ENCODE measurements around the gene SMTNL1.

The SMTNL1 gene

DNA sequence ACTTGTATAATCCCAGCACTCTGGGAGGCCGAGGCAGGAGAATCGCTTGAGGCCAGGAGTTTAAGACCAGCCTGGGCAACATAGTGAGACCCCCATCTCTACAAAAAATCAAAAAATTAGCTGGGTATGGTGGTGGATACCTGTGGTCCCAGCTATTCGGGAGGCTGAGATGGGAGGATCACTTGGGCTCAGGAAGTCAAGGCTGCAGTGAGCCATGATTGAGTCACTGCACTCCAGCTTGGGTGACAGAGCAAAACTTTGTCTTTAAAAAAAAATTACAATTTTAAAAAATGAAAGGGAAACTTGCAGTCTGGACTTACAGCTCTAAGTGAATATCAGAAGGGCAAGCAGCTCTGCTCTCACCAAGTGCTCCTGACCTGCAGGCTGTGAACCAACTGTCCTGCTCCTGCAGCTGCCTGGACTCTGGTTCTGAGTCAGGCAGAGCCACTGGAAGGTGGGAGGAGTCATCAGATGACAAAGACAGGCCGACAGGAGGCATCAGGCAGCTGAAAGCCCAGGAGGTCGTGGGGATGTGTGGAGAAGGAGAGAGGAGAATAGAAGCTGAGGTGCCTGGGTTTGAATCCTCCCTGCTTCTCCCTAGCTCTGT lies 9.6 kb downstream of the SMTNL1 start:
- peak; percentile 39 for DNase-seq

DNA sequence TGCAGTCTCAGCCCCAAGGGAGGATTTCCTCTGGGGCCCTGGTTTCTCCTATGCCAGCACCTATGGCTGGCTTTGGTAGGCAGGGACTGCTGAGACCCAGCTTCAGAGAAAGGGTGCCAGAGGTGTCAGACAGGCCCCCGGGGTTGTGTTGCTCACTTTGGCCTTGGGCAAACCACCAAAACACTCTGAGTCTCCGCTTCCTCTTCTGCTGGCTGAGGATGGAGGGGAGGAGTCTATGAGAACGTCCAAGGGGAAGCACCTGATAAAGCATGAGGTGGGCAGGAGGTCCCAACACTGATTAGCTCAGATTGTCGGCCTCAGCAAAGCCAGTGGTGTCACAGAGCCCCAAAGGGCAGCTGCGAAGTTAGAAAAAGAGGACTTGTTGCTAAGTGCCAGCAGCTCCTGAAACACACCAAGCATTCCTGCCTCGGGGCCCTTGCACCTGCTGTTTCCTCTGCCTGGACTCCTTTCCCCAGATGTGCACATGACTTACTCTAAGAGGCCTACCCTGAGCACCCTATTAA lies 10.5 kb downstream of the SMTNL1 start:
- no peak for DNase-seq

- DNase-seq = no peak
These were observed 12.6 kb downstream of the SMTNL1 start for GRCh38 chr11:57549983-57550382.

DNA sequence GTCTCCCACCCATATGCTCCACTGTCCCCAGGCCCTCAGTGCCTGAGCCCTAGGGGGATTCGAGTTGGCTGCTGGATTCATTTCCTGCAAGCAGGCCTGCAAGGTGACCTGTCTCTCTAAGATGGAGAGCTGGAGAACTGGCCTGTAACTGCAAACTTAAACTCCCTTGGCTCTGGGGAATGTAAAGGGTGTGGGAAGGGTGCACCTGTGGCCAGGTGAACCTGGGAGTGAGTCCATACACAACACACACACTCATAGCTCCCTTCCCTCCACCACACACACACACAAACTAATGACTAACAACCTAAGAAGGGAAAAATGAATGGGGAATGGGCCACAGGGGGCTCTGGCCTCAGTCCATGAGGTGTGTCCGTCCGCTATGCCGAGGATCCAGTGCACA lies 14.5 kb downstream of the SMTNL1 start:
- no peak for DNase-seq

DNA sequence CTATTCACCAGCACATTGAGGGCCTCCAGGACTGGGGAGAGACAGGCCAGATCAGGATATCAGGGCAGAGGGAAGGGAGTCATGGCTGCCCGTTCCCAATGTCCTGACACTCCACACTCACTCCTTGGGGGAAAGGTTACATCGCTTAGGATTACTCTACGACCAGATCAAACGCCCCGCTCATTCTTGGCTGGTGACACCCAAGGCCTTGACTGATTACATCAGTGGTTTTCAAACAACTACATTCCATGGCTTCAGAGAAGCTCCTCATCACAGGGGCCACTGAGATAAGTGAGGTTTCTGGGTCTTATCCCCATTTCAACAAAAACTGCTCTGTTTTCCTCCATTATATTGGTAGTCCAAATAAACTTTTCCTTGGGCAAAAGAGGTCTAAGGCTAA lies 15.1 kb downstream of the SMTNL1 start:
- no peak for DNase-seq

DNA sequence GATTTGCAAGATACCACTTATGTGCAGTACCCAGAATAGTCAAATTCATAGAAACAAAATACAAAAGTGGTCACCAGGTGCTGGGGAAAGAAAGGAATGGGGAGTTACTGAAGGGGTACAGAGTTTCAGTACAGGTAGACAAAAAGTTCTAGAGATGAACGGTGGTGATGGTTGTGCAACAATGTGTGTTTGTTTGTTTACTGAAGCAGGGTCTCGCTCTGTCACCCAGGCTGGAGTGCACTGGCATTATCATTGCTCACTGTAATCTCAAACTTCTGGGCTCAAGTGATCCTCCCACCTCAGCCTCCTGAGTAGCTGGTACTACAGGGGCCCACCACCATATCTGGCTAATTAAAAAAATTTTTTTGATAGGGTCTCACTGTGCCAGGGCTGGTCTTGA lies 18.0 kb downstream of the SMTNL1 start:
- no peak for DNase-seq

GRCh38 chr11:57556041-57556440 lies 18.6 kb downstream of the SMTNL1 start:
- DNase-seq = no peak

GRCh38 chr11:57560146-57560545 lies 22.8 kb downstream of the SMTNL1 start:
- DNase-seq = no peak

DNA sequence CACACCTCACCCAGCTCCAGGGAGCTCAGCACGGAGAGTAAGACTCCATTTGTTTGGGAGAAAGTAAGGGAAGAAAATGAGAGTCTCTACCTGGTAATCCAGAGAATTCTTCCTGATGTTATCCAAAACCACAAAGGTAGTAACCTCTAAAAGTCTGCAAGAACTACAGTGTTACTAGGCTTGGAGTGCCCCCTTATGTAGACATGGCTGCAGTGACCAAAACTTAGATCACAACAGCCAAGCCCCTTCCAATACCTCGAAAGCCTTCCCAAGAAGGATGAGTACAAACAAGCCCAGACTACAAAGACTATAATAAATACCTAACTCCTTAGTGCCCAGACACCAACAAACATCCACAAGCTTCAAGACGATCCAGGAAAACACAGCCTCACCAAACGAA lies 25.2 kb downstream of the SMTNL1 start:
- DNase-seq = no peak

GRCh38 chr11:57566005-57566904 lies 28.9 kb downstream of the SMTNL1 start:
- no peak for DNase-seq

GRCh38 chr11:57566905-57567514 lies 29.6 kb downstream of the SMTNL1 start:
- DNase-seq = no peak

GRCh38 chr11:57567515-57568329 lies 30.3 kb downstream of the SMTNL1 start, which contains the start of gene UBE2L6:
UBE2L6 (minus strand) TSS chr11:57567672; CDS start chr11:57567611, 61 bp downstream.
- peak; percentile 64 for DNase-seq

- no peak for DNase-seq
These were observed 31.0 kb downstream of the SMTNL1 start for GRCh38 chr11:57568330-57568766.

- DNase-seq = no peak
These were observed 34.2 kb downstream of the SMTNL1 start for GRCh38 chr11:57571606-57572005.

- DNase-seq = no peak
These were observed 36.7 kb downstream of the SMTNL1 start for GRCh38 chr11:57574061-57574460.

DNA sequence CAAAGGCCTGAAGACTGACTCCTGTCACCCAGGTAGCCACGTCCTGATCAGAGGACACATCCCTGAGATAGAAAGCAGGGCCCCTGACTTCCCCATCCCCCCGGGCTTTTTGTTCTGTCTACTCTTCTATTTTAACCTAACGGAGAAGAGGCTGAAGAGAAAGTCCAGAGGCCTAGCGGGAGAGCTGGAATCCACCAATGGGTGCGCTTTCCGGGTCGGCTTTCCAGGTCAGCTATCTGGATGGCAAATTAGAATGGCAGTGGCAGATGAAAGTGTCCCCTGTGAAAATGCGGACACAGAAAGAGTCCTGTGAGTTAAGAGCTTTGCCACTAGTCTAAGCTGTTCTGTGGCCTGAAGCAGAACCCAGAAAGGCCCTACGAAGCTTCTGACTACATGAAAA lies 46.9 kb downstream of the SMTNL1 start:
- no peak for DNase-seq

- DNase-seq = no peak
These were observed 47.9 kb downstream of the SMTNL1 start for GRCh38 chr11:57585301-57585700.

- no peak for DNase-seq
These were observed 49.4 kb downstream of the SMTNL1 start for GRCh38 chr11:57586711-57587245.

GRCh38 chr11:57588046-57588710 lies 50.8 kb downstream of the SMTNL1 start:
- DNase-seq = no peak

GRCh38 chr11:57596266-57596885 lies 59.0 kb downstream of the SMTNL1 start:
- DNase-seq = no peak

DNA sequence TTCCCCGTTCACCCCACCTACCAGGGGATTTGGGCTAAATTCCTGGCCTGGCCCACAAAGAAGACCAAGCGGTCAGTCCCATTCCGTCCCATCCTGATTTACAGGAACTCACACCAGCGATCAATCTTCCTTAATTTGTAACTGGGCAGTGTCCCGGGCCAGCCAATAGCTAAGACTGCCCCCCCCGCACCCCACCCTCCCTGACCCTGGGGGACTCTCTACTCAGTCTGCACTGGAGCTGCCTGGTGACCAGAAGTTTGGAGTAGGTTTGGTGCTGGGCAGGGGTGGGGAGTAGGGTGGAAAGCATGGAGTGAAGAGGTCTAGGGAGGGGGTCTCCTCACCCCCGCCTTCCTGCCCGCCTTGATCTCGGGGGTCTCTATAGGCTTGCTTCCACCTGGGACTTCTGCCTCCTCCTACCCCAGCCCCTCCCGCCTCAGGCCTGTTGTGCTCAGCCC lies 60.1 kb downstream of the SMTNL1 start, which contains the start of gene SERPING1:
SERPING1 (plus strand) TSS at position 225 of the 455 bp plus-strand sequence. CDS start 586 bp downstream, outside the sequence.
- DNase-seq = no peak

All from NCI-H146 (cell line).